Measurements from ENCODE around the gene PLCH1.

Gene PLCH1

DNA sequence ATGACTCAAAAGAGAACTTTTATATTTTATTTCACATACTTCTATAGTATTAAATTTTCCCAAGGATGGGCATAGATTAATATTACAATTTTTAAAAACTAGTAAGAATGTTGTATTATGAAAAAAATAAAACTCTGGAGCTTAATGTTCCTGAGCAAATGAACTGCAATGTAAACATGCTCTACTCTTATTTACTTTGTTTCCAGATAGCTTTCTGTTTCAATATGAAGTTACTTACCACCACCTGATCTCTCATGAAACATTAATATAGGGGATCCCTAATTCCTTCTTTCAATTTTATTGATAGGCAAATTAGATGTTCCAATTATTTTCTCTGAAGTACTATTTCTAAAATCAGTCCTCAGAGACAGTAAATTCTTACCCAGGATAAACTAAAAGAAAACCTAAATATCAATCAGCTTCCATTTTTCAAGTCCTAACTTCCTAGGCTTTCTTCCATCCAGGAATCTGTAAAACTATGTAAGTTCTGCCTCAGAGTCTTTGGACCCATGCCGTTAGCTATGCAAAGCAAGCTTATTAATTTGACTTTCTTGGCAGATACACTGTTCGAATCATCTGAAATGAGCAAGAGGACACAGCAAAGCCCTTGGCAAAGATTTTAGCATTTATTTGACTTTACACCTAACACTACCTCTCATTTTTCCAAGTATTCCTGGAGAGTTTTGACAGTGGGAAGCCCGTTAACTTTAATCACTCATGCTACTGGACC is 93.2 kb downstream of the PLCH1 start:
- Histone ChIP-seq H3K4me2 (ENCODE audit: low read length) (no peak overlapping the region), H3K9me3 (ENCODE audit: insufficient read depth, low read length) (no peaks in the 10 kb centered on the region), H3K79me2 (ENCODE audit: low read length) (no peaks in the 10 kb centered on the region), H3K9ac (ENCODE audit: low read length) (no peak overlapping the region), H4K20me1 (ENCODE audit: insufficient read depth, low read length) (no peaks in the 10 kb centered on the region), H3K4me1 (ENCODE audit: low read length) (no peaks in the 10 kb centered on the region), H3K36me3 (replicated peaks; ENCODE audit: low read depth, low read length) (no peaks in the 10 kb centered on the region), H3K4me3 (ENCODE audit: low read length) (no peak overlapping the region), H3K27ac (ENCODE audit: low read length) (no peak overlapping the region), H2AFZ (ENCODE audit: low read depth, low read length) (no peak overlapping the region), H3K27me3 (ENCODE audit: low read depth, low read length) (no peaks in the 10 kb centered on the region)
- TF ChIP-seq CTCF (IDR thresholded peaks at IDR 0.05; ENCODE audit: low read depth, low read length) (no peak), EZH2phosphoT487 (IDR thresholded peaks at IDR 0.05; ENCODE audit: low read depth) (no peak)

GRCh38 chr3:155648013-155648591 is 96.8 kb downstream of the PLCH1 start:
- Histone ChIP-seq H3K27me3 (ENCODE audit: low read depth, low read length) (no peaks in the 10 kb centered on the region), H3K4me3 (ENCODE audit: low read length) (no peak overlapping the region), H2AFZ (ENCODE audit: low read depth, low read length) (no peak overlapping the region), H3K4me1 (ENCODE audit: low read length) (no peaks in the 10 kb centered on the region), H3K9ac (ENCODE audit: low read length) (no peak overlapping the region), H3K27ac (ENCODE audit: low read length) (no peak overlapping the region), H3K4me2 (ENCODE audit: low read length) (no peak overlapping the region), H3K36me3 (replicated peaks; ENCODE audit: low read depth, low read length) (no peaks in the 10 kb centered on the region), H3K79me2 (ENCODE audit: low read length) (no peaks in the 10 kb centered on the region), H4K20me1 (ENCODE audit: insufficient read depth, low read length) (no peaks in the 10 kb centered on the region), H3K9me3 (ENCODE audit: insufficient read depth, low read length) (no peaks in the 10 kb centered on the region)
- TF ChIP-seq CTCF (IDR thresholded peaks at IDR 0.05; ENCODE audit: low read depth, low read length): no peak
- no peak for TF ChIP-seq EZH2phosphoT487 (IDR thresholded peaks at IDR 0.05; ENCODE audit: low read depth)

GRCh38 chr3:155647206-155647605 is 97.7 kb downstream of the PLCH1 start:
- Histone ChIP-seq H4K20me1 (ENCODE audit: insufficient read depth, low read length) (no peaks in the 10 kb centered on the region), H3K9me3 (ENCODE audit: insufficient read depth, low read length) (no peaks in the 10 kb centered on the region), H3K4me2 (ENCODE audit: low read length) (no peak overlapping the region), H3K79me2 (ENCODE audit: low read length) (no peaks in the 10 kb centered on the region), H3K9ac (ENCODE audit: low read length) (no peak overlapping the region), H3K4me3 (ENCODE audit: low read length) (no peak overlapping the region), H2AFZ (ENCODE audit: low read depth, low read length) (no peak overlapping the region), H3K4me1 (ENCODE audit: low read length) (no peaks in the 10 kb centered on the region), H3K27me3 (ENCODE audit: low read depth, low read length) (no peaks in the 10 kb centered on the region), H3K27ac (ENCODE audit: low read length) (no peak overlapping the region), H3K36me3 (replicated peaks; ENCODE audit: low read depth, low read length) (no peaks in the 10 kb centered on the region)
- no peak for TF ChIP-seq CTCF (IDR thresholded peaks at IDR 0.05; ENCODE audit: low read depth, low read length)
- no peak for TF ChIP-seq EZH2phosphoT487 (IDR thresholded peaks at IDR 0.05; ENCODE audit: low read depth)

DNA sequence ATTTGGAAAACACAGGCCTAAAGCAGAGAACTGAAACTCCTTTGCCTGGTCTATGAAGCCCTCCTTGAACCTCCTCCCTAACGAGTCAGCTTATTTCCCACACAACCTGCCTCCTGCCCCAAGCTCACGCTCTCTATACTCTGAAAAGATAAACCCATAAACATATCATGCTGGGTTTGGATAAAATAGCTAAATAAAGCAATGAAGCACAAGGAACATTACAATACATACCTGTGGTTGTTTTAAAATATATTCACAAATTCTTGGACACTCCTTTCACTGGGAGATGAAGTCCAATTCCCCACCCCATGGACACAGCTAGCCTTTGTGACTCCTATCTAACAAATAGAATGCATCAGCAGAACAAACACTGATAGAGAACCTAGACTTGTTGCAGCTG is 98.2 kb downstream of the PLCH1 start:
- no peak overlapping the region for H3K9ac ChIP-seq (ENCODE audit: low read length)
- TF ChIP-seq CTCF (IDR thresholded peaks at IDR 0.05; ENCODE audit: low read depth, low read length): no peak
- TF ChIP-seq EZH2phosphoT487 (IDR thresholded peaks at IDR 0.05; ENCODE audit: low read depth): no peak
- H3K27ac ChIP-seq (ENCODE audit: low read length): no peak overlapping the region
- H3K27me3 ChIP-seq (ENCODE audit: low read depth, low read length): no peaks in the 10 kb centered on the region
- no peaks in the 10 kb centered on the region for H3K9me3 ChIP-seq (ENCODE audit: insufficient read depth, low read length)
- H3K4me1 ChIP-seq (ENCODE audit: low read length): no peaks in the 10 kb centered on the region
- H3K79me2 ChIP-seq (ENCODE audit: low read length): no peaks in the 10 kb centered on the region
- no peak overlapping the region for H2AFZ ChIP-seq (ENCODE audit: low read depth, low read length)
- no peak overlapping the region for H3K4me2 ChIP-seq (ENCODE audit: low read length)
- H3K36me3 ChIP-seq (replicated peaks; ENCODE audit: low read depth, low read length): no peaks in the 10 kb centered on the region
- no peaks in the 10 kb centered on the region for H4K20me1 ChIP-seq (ENCODE audit: insufficient read depth, low read length)
- no peak overlapping the region for H3K4me3 ChIP-seq (ENCODE audit: low read length)
